GM19239 (cell line): ENCODE measurements around the gene RGL4.
"Not testable (repeated sequence)": the region's sequence is repeated elsewhere in the genome, so short reads cannot be mapped to it uniquely, and the experiment has no call there.

ENCODE experiments used
- DNase-seq: peaks from one replicate; pipeline ENCODE4 v3.0.0; 2011; ENCODE audit warnings: low spot score; ENCODE audit not compliant: insufficient read length
- FAIRE-seq: peaks from 2 replicates; lab custom pipeline; 2011; peaks lifted over from hg19 to GRCh38; lab: Jason Lieb, UNC

The RGL4 gene

GRCh38 chr22:23718371-23719165 is 27.8 kb downstream of the RGL4 start:
- DNase-seq (no peak), FAIRE-seq (no peak)

GRCh38 chr22:23720855-23721254 is 30.0 kb downstream of the RGL4 start:
- DNase-seq = no peak
- no peak for FAIRE-seq

GRCh38 chr22:23722160-23722559 is 31.3 kb downstream of the RGL4 start:
- FAIRE-seq (no peak), DNase-seq (no peak)

- DNase-seq (no peak), FAIRE-seq (no peak)
Observed at GRCh38 chr22:23722724-23723123, 31.9 kb downstream of the RGL4 start.

GRCh38 chr22:23728108-23728507 is 37.3 kb downstream of the RGL4 start:
- not testable (repeated sequence) for FAIRE-seq, DNase-seq

GRCh38 chr22:23737696-23738095 is 46.9 kb downstream of the RGL4 start:
- FAIRE-seq (no peak), DNase-seq (no peak)

GRCh38 chr22:23742505-23743264 is 51.9 kb downstream of the RGL4 start:
- no peak for FAIRE-seq
- DNase-seq = no peak

- FAIRE-seq (no peak), DNase-seq (no peak)
Observed at GRCh38 chr22:23743303-23743705, 52.5 kb downstream of the RGL4 start.

- FAIRE-seq (no peak), DNase-seq (no peak)
Observed at GRCh38 chr22:23744001-23744400, 53.2 kb downstream of the RGL4 start.

- no peak for DNase-seq
- FAIRE-seq = no peak
Observed at GRCh38 chr22:23744485-23744884, 53.7 kb downstream of the RGL4 start.

- FAIRE-seq = no peak
- DNase-seq = no peak
Observed at GRCh38 chr22:23745791-23746190, 55.0 kb downstream of the RGL4 start.
